H1 (cell line): ENCODE measurements around the gene GPNMB. TPM values are rescaled to one million over a fixed set of nuclear protein-coding genes. Genes with fewer than 3 reads are reported as not detected.

Experiments used
- ATF2 ChIP-seq: IDR thresholded peaks from 2 replicates; pipeline ENCODE4 v1.6.1; 2012; ENCODE audit warnings: low read length, inconsistent platforms
- NRF1 ChIP-seq: IDR thresholded peaks from 2 replicates; pipeline ENCODE4 v1.6.1; 2011; ENCODE audit warnings: mild to moderate bottlenecking, low read depth, low read length, improper control_type of control experiment
- PHF8 ChIP-seq: fragments of 200-600 bp; sonication (generic); conservative IDR thresholded peaks from 2 replicates; pipeline ENCODE4 v1.7.1; 2012; ENCODE audit warnings: low read depth, mild to moderate bottlenecking, inconsistent platforms, low read length, moderate library complexity
- USF2 ChIP-seq: IDR thresholded peaks from 2 replicates; pipeline ENCODE4 v1.6.1; 2011; ENCODE audit warnings: low read length, improper control_type of control experiment
- polyA plus RNA-seq, 7 experiments: library from polyadenylated mRNA; depleted of rRNA in 3 of 7; stranded (reverse) in 5 of 7; unstranded in 2 of 7; fragments of >200 nt in 5 of 7; fragments of 200-250 nt in 2 of 7; gene quantifications; 1 replicate in 5 of 7; 2 replicates in 1 of 7; 4 replicates in 1 of 7; pipeline versions ENCODE4 v1.2.1 to v1.2.3, GENCODE V29; 2011 to 2013; ENCODE audit warnings: missing spikeins in 2 of 7, mixed read lengths in 2 of 7
- total RNA-seq: library from RNA; stranded (reverse); fragmentation: NEBNext Ultra II Directional; extraction: Animal tissue kit (Norgen Biotek cat#: 25700); gene quantifications from 2 replicates; pipeline ENCODE4 v1.2.1, GENCODE V29; 2021

Gene GPNMB
- total and polyA plus RNA-seq, 2 of the 8 experiments (the other 6 are each of a cell fraction or from before 2014, with no cell fraction given), result 1.1 to 1.4 TPM

GRCh38 chr7:23205909-23206767 is 40.4 kb upstream of the GPNMB start (continued):
- no peak for TF ChIP-seq PHF8
- no peak for TF ChIP-seq NRF1
- no peak for TF ChIP-seq USF2
- TF ChIP-seq ATF2, result no peak
